Neuronal stem cell (in vitro differentiated cells): ENCODE results near the gene CCL4L2.
"Not testable (repeated sequence)": the region's sequence is repeated elsewhere in the genome, so short reads cannot be mapped to it uniquely, and the experiment has no call there.

ENCODE experiments used
- DNase-seq: peaks from one replicate; pipeline ENCODE4 v3.0.0-alpha.2; 2013; ENCODE audit warnings: low spot score
- H2AFZ ChIP-seq: one replicate; pipeline ENCODE4 v1.6.1; 2013; ENCODE audit warnings: mild to moderate bottlenecking, low read length, inconsistent platforms
- H2AK5ac ChIP-seq: 2 replicates; pipeline ENCODE4 v1.6.1; 2013; ENCODE audit warnings: low read depth, mild to moderate bottlenecking, inconsistent platforms, low read length, moderate library complexity, mixed read lengths
- H2BK120ac ChIP-seq: 2 replicates; pipeline ENCODE4 v1.6.1; 2013; ENCODE audit warnings: low read depth, mild to moderate bottlenecking, inconsistent platforms, low read length, moderate library complexity, mixed read lengths
- H2BK12ac ChIP-seq: one replicate; pipeline ENCODE4 v1.6.1; 2013; ENCODE audit warnings: low read length, inconsistent platforms
- H2BK15ac ChIP-seq: 2 replicates; pipeline ENCODE4 v1.6.1; 2013; ENCODE audit warnings: mild to moderate bottlenecking, low read length, inconsistent platforms, mixed read lengths
- H2BK5ac ChIP-seq: one replicate; pipeline ENCODE4 v1.6.1; 2013; ENCODE audit warnings: inconsistent platforms, mild to moderate bottlenecking, low read length, moderate library complexity
- H3K14ac ChIP-seq: one replicate; pipeline ENCODE4 v1.6.1; 2013; ENCODE audit warnings: low read length, inconsistent platforms
- H3K18ac ChIP-seq: 2 replicates; pipeline ENCODE4 v1.6.1; 2013; ENCODE audit warnings: low read length, inconsistent platforms
- H3K23ac ChIP-seq: 2 replicates; pipeline ENCODE4 v1.6.1; 2013; ENCODE audit warnings: low read depth, mild to moderate bottlenecking, mixed read lengths, low read length, inconsistent platforms; ENCODE audit not compliant: poor library complexity
- H3K27ac ChIP-seq: replicated peaks from 3 replicates; pipeline ENCODE4 v1.5.1; 2013; ENCODE audit warnings: low read length, inconsistent platforms
- H3K27me3 ChIP-seq, 3 experiments: 2 replicates each; pipeline ENCODE4 v1.6.1; 2013; ENCODE audit warnings: low read length in 3 of 3, mild to moderate bottlenecking in 2 of 3, inconsistent platforms in 1 of 3, low read depth in 1 of 3, mixed read lengths in 1 of 3, moderate library complexity in 1 of 3; ENCODE audit not compliant: control insufficient read depth in 3 of 3, insufficient read depth in 3 of 3
- H3K36me3 ChIP-seq, 2 donors: replicated peaks in 1 of 2; 2 replicates each; pipeline ENCODE4 v1.6.1; 2013; ENCODE audit warnings: low read length in 2 of 2; ENCODE audit not compliant: control insufficient read depth in 2 of 2, insufficient read depth in 2 of 2
- H3K4ac ChIP-seq: 2 replicates; pipeline ENCODE4 v1.6.1; 2013; ENCODE audit warnings: inconsistent platforms, mild to moderate bottlenecking, low read length, moderate library complexity
- H3K4me1 ChIP-seq, 2 donors: 1 replicate in 1 of 2; 2 replicates in 1 of 2; pipeline ENCODE4 v1.6.1; 2013; ENCODE audit warnings: low read length in 2 of 2, low read depth in 1 of 2; ENCODE audit not compliant: control insufficient read depth in 2 of 2, insufficient read depth in 1 of 2
- H3K4me2 ChIP-seq: one replicate; pipeline ENCODE4 v1.6.1; 2013; ENCODE audit warnings: mild to moderate bottlenecking, low read length, inconsistent platforms; ENCODE audit not compliant: insufficient read depth, poor library complexity, severe bottlenecking
- H3K4me3 ChIP-seq, 2 donors: 2 replicates each; pipeline ENCODE4 v1.5.1; 2013; ENCODE audit warnings: low read length in 2 of 2, mild to moderate bottlenecking in 2 of 2, inconsistent platforms in 1 of 2, moderate library complexity in 1 of 2
- H3K79me1 ChIP-seq: one replicate; pipeline ENCODE4 v1.6.1; 2013; ENCODE audit warnings: low read depth, mild to moderate bottlenecking, inconsistent platforms, low read length, moderate library complexity
- H3K9ac ChIP-seq: one replicate; pipeline ENCODE4 v1.6.1; 2013; ENCODE audit warnings: mild to moderate bottlenecking, low read depth, low read length, inconsistent platforms; ENCODE audit not compliant: poor library complexity
- H3K9me3 ChIP-seq, 2 donors: replicated peaks in 1 of 2; 2 replicates each; pipeline versions ENCODE3 to v1.6.1; 2013; ENCODE audit warnings: low read length in 2 of 2, mild to moderate bottlenecking in 2 of 2, inconsistent platforms in 1 of 2, low read depth in 1 of 2, mixed read lengths in 1 of 2, moderate library complexity in 1 of 2; ENCODE audit not compliant: control insufficient read depth in 2 of 2, insufficient read depth in 1 of 2
- H4K8ac ChIP-seq: one replicate; pipeline ENCODE4 v1.6.1; 2013; ENCODE audit warnings: low read depth, mild to moderate bottlenecking, inconsistent platforms, low read length, moderate library complexity
- H4K91ac ChIP-seq: one replicate; pipeline ENCODE4 v1.6.1; 2013; ENCODE audit warnings: low read length, low read depth, mild to moderate bottlenecking, inconsistent platforms; ENCODE audit not compliant: poor library complexity
- WGBS, 2 donors: extraction: QIAGEN DNeasy Blood & Tissue Kit; methylation state at CpG; one replicate each; pipeline ENCODE4 v1.1.7; 2013; ENCODE audit warnings: missing lambda C conversion rate in 2 of 2, mixed read lengths in 1 of 2; ENCODE audit not compliant: insufficient read length in 2 of 2, insufficient replicate concordance in 1 of 2; ENCODE audit errors: extremely low coverage in 2 of 2; 5-methylcytosine and 5-hydroxymethylcytosine counted together

CCL4L2 gene

GRCh38 chr17:36213695-36214094, 2.8 kb downstream of the CCL4L2 start:
- Histone ChIP-seq H3K36me3 (no peaks in the 10 kb centered on the region), H3K23ac (no peak overlapping the region), H3K4me1 (peaks cover 4 to 7% of the 10 kb centered on the region in 2 donors), H3K14ac (peak overlapping the region; percentile 56), H3K27me3 (peaks cover 0 to 8% (median 0%) of the 10 kb centered on the region in 3 experiments), H4K91ac (no peak overlapping the region), H3K27ac (no peak overlapping the region), H2BK15ac (no peak overlapping the region), H3K4me3 (no peak overlapping the region), H3K79me1 (no peaks in the 10 kb centered on the region), H3K4ac (no peak overlapping the region), H3K18ac (no peak overlapping the region), H2BK5ac (no peak overlapping the region), H2AFZ (no peak overlapping the region), H2AK5ac (no peak overlapping the region), H2BK12ac (no peak overlapping the region), H3K9me3 (no peaks in the 10 kb centered on the region), H3K4me2 (no peak overlapping the region), H2BK120ac (no peak overlapping the region), H3K9ac (no peak overlapping the region), H4K8ac (no peak overlapping the region)
- DNase-seq = no peak
- WGBS, 2 donors = no CpG with 5 or more reads among the region's 3 CpGs

- H3K4me3 ChIP-seq = no peak overlapping the region
- H3K9me3 ChIP-seq = no peaks in the 10 kb centered on the region
- H3K23ac ChIP-seq = no peak overlapping the region
- no peak overlapping the region for H3K14ac ChIP-seq
- H2BK15ac ChIP-seq = no peak overlapping the region
- H2BK120ac ChIP-seq = no peak overlapping the region
- H2BK12ac ChIP-seq = no peak overlapping the region
- no peak overlapping the region for H3K4me2 ChIP-seq
- H3K4me1 ChIP-seq = peaks cover 4 to 7% of the 10 kb centered on the region in 2 donors
- no peaks in the 10 kb centered on the region for H3K79me1 ChIP-seq
- no peak overlapping the region for H3K9ac ChIP-seq
- H3K18ac ChIP-seq = no peak overlapping the region
- H2AFZ ChIP-seq = no peak overlapping the region
- H4K8ac ChIP-seq = no peak overlapping the region
- no peak overlapping the region for H3K4ac ChIP-seq
- no peak overlapping the region for H3K27ac ChIP-seq
- H3K36me3 ChIP-seq = no peaks in the 10 kb centered on the region
- no peak for DNase-seq
- H4K91ac ChIP-seq = no peak overlapping the region
- peaks cover 0 to 8% (median 0%) of the 10 kb centered on the region in 3 experiments for H3K27me3 ChIP-seq
- no peak overlapping the region for H2AK5ac ChIP-seq
- H2BK5ac ChIP-seq = no peak overlapping the region
Observed at GRCh38 chr17:36214918-36215317, 4.1 kb downstream of the CCL4L2 start.

GRCh38 chr17:36215406-36216308, 4.8 kb downstream of the CCL4L2 start:
- no CpG with 5 or more reads among the region's 7 CpGs for WGBS, 2 donors
- not testable (repeated sequence) for H3K23ac ChIP-seq, H3K9me3 ChIP-seq, H2AFZ ChIP-seq, H2BK5ac ChIP-seq, H3K79me1 ChIP-seq, H2AK5ac ChIP-seq, H3K9ac ChIP-seq, H4K8ac ChIP-seq, H3K27me3 ChIP-seq, H3K4ac ChIP-seq, H3K27ac ChIP-seq, H3K14ac ChIP-seq, H3K4me1 ChIP-seq, H3K4me3 ChIP-seq, H2BK12ac ChIP-seq, H2BK15ac ChIP-seq, H4K91ac ChIP-seq, H3K4me2 ChIP-seq, H3K36me3 ChIP-seq, DNase-seq, H3K18ac ChIP-seq
- H2BK120ac ChIP-seq = peak overlapping the region; percentile 41

- not testable (repeated sequence) for H3K27ac ChIP-seq, H2AFZ ChIP-seq, H2BK120ac ChIP-seq, H3K4me2 ChIP-seq, H3K4me1 ChIP-seq, H3K23ac ChIP-seq, H3K14ac ChIP-seq, H4K8ac ChIP-seq, DNase-seq, H3K4ac ChIP-seq, H3K4me3 ChIP-seq, H3K9ac ChIP-seq, H3K9me3 ChIP-seq, H2AK5ac ChIP-seq, H3K79me1 ChIP-seq, H3K18ac ChIP-seq, H2BK15ac ChIP-seq, H4K91ac ChIP-seq, H2BK12ac ChIP-seq, H3K27me3 ChIP-seq, H3K36me3 ChIP-seq, H2BK5ac ChIP-seq
- no CpG with 5 or more reads among the region's 1 CpG for WGBS, 2 donors
Observed at GRCh38 chr17:36219556-36219955, 8.7 kb downstream of the CCL4L2 start.
